ENCODE results near the gene IL18R1.

Gene IL18R1

DNA sequence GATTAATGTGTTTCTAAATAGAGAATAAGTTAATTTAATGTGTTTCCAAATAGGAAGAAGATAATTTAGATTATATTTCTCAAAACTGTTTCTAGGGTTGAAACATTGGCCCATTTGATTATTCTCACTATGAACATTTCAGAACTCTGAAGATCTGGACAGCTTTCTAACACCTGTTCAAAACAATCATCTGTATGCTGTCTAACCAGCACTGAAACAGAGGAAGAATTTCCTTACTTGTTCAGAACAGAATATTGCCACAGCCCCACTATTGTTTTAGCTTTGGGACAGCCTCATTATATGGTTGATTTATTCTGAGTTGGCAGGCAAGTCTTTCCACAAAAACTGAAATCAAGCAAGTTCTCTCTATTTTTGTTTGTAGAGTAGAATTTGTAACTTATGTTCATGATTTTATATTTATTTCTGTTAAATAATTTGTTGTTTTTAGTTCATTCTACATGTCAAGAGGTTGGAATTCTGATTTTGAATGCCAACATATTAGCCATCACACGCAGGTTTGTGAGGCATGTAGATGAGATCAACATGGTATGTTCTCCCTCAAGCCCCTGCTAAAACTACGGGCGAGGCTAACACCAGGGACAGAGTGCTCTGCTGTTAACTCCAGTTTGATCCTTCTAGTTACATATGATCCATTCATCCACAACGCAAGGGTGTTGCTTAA, 78.5 kb downstream of the IL18R1 start:
- TF ChIP-seq, protein P1, sequence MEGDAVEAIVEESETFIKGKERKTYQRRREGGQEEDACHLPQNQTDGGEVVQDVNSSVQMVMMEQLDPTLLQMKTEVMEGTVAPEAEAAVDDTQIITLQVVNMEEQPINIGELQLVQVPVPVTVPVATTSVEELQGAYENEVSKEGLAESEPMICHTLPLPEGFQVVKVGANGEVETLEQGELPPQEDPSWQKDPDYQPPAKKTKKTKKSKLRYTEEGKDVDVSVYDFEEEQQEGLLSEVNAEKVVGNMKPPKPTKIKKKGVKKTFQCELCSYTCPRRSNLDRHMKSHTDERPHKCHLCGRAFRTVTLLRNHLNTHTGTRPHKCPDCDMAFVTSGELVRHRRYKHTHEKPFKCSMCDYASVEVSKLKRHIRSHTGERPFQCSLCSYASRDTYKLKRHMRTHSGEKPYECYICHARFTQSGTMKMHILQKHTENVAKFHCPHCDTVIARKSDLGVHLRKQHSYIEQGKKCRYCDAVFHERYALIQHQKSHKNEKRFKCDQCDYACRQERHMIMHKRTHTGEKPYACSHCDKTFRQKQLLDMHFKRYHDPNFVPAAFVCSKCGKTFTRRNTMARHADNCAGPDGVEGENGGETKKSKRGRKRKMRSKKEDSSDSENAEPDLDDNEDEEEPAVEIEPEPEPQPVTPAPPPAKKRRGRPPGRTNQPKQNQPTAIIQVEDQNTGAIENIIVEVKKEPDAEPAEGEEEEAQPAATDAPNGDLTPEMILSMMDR (IDR thresholded peaks at IDR 0.05; ENCODE audit: extremely low read depth, missing control alignments): no peak
- DNase-seq (ENCODE audit: low spot score): no peak

GRCh38 chr2:102434655-102435381, 79.2 kb downstream of the IL18R1 start:
- TF ChIP-seq, protein P1 (IDR thresholded peaks at IDR 0.05; ENCODE audit: extremely low read depth, missing control alignments): no peak
- peak; percentile 21 for DNase-seq (ENCODE audit: low spot score)

- DNase-seq (ENCODE audit: low spot score): no peak
- TF ChIP-seq, protein P1 (IDR thresholded peaks at IDR 0.05; ENCODE audit: extremely low read depth, missing control alignments): no peak
Observed at GRCh38 chr2:102435741-102436140, 80.1 kb downstream of the IL18R1 start.

DNA sequence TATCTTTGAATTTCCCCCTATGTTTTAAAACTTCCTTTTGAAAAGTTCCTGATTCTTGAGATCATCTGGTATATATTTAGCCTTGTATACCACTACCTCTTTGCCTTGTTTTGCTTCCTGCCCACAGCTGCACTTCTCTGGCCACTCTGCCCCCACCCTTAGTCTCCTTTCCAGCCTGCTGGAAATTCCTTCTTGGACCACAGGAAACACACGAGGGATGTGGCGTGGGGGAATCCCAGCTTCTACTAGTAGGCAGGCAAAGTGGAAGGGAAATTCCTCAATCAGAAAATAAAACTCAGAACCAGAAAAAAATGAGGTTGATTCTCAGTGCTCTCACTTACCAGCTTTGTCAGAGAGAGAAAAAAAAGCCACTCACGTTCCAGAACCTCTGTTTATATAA, 80.7 kb downstream of the IL18R1 start:
- TF ChIP-seq, protein P1 (IDR thresholded peaks at IDR 0.05; ENCODE audit: extremely low read depth, missing control alignments): no peak
- no peak for DNase-seq (ENCODE audit: low spot score)

GRCh38 chr2:102437122-102437521, 81.5 kb downstream of the IL18R1 start:
- TF ChIP-seq, protein P1 (IDR thresholded peaks at IDR 0.05; ENCODE audit: extremely low read depth, missing control alignments): no peak
- DNase-seq (ENCODE audit: low spot score): no peak

GRCh38 chr2:102438111-102438510, 82.5 kb downstream of the IL18R1 start:
- DNase-seq (ENCODE audit: low spot score): no peak
- TF ChIP-seq, protein P1 (IDR thresholded peaks at IDR 0.05; ENCODE audit: extremely low read depth, missing control alignments): no peak

DNA sequence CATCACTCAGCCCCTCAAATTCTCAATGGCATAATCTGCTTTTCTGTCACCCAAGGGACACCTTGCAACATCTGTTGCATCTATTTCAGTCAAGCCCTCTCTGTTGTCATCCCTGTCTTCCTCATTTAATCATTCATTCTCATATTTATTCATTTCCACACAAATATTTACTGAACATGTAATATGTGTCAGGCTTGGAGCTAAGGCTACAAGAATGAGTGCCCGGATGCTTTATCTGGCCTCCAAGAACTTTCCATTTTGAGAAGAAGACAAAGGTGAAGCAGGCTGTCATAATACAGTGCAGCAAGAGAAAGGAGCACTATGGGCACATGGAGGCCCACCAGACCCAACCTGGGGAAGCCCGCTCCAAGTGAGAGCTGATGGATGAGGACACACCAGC, 83.0 kb downstream of the IL18R1 start:
- TF ChIP-seq, protein P1 (IDR thresholded peaks at IDR 0.05; ENCODE audit: extremely low read depth, missing control alignments): no peak
- no peak for DNase-seq (ENCODE audit: low spot score)

All from GM20000 (cell line).